ENCODE results near the gene MUSTN1.

The MUSTN1 gene

GRCh38 chr3:52783211-52783555, 51.6 kb downstream of the MUSTN1 start:
- no peak for DNase-seq

Data from cortex of kidney (tissue), 1 donor.